HG02852 (cell line): ENCODE results near the gene ZNF594.
"Not testable (repeated sequence)": the region's sequence is repeated elsewhere in the genome, so short reads cannot be mapped to it uniquely, and the experiment has no call there.

Experiments used
- ATAC-seq: cut with Tn5 transposase; IDR thresholded peaks from one replicate; pipeline ENCODE4 v1.9.1; 2021; ENCODE audit warnings: mild to moderate bottlenecking, moderate library complexity; ENCODE audit not compliant: unreplicated experiment

Gene ZNF594

GRCh38 chr17:5137511-5138197, 54.0 kb downstream of the ZNF594 start:
- ATAC-seq: not testable (repeated sequence)

GRCh38 chr17:5136580-5137412, 54.9 kb downstream of the ZNF594 start:
- ATAC-seq: not testable (repeated sequence)

- ATAC-seq: no peak
These were observed 55.7 kb downstream of the ZNF594 start for GRCh38 chr17:5135726-5136579.

- not testable (repeated sequence) for ATAC-seq
These were observed 56.4 kb downstream of the ZNF594 start for GRCh38 chr17:5135131-5135712.

- ATAC-seq: not testable (repeated sequence)
These were observed 57.1 kb downstream of the ZNF594 start for GRCh38 chr17:5134571-5134970.

GRCh38 chr17:5133961-5134360, 57.7 kb downstream of the ZNF594 start:
- ATAC-seq: not testable (repeated sequence)

- ATAC-seq: no peak
These were observed 58.4 kb downstream of the ZNF594 start for GRCh38 chr17:5133311-5133710.

GRCh38 chr17:5132503-5133225, 59.0 kb downstream of the ZNF594 start:
- not testable (repeated sequence) for ATAC-seq

DNA sequence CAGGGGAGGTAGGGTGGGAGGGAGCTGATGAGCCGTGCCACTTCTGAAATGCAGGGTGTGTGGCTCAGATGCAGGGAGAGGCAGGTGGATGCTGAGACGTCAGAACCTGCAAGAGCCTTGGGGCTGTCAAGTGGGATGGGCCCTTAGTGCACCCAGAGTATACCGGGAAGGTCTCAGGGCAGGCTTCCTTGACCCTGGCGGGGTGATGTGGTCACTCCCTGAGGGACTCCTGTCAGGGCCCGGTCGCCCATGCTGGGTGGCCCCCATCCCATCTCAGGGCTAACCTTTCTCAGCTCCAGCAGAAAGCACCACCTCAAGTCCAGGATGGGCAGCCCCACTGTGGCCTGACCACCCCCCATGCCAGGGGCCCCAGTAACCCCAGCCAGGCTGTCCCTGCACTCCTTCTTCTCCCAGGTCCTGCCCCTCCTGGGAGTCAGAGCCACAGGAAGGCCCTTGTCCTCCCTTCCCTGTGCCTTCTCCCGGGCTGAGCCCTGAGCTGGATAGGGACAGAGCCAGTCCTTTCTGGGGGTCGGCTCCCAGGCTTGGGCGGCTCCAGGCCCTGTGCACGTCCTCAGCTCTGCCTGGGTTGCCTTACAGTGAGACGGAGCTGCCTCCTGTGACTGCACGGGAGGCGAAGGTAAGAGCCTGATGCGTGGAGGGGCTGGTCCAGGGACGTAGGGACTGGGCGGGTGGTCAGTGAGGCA, 59.7 kb downstream of the ZNF594 start:
- ATAC-seq: not testable (repeated sequence)

GRCh38 chr17:5131146-5131715, 60.4 kb downstream of the ZNF594 start:
- ATAC-seq: no peak

GRCh38 chr17:5130687-5131086, 61.0 kb downstream of the ZNF594 start:
- not testable (repeated sequence) for ATAC-seq

- not testable (repeated sequence) for ATAC-seq
These were observed 61.4 kb downstream of the ZNF594 start for GRCh38 chr17:5130261-5130660.

GRCh38 chr17:5129770-5130169, 61.9 kb downstream of the ZNF594 start:
- ATAC-seq: not testable (repeated sequence)
